NOMO-1 treated with dmso at 0.1 percent for 144 hours (cell line): Measurements from ENCODE around the gene HSD3B2.

Experiments used
- DNase-seq: peaks from one replicate; lab custom pipeline; 2025; ENCODE audit not compliant: unreplicated experiment; lab: John Stamatoyannopoulos, UW

The HSD3B2 gene

DNA sequence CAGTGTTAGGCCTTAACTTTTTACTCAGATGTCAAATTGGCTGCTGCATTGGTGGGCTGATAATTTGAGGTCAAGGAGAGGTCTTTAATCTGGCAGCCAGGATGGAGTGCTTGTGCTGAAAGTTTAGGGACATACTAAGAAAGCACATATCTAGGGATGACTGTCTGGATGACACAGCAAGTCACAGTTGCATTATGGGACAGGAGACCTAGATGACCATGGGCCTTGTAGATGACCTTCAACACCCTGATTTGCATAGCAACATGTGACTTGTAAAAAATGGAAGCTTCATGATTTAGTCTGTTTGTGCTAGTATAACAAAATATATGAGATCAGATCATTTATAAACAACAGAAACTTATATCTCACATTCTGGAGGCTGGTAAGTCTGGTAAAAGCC, 18.0 kb upstream of the HSD3B2 start:
- DNase-seq = no peak

DNA sequence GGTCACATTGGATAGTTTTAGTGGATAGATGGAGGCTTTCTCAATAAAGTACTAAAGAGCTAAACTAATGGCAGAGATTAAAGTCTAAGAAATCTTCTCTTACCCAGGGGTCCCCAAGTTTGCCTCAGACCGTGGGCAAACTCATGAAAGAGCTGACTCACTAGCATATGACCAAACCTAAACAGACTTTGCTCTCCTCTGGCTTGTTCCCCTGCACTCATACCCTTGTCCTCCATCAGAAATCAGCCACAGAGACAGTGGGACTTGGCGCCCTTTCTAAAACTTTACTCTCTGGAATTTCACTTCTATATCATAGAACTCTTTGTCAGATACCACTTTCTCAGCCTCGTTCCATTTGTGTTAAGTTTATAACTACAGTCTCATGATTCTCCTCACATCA, 17.0 kb upstream of the HSD3B2 start:
- DNase-seq = no peak

DNA sequence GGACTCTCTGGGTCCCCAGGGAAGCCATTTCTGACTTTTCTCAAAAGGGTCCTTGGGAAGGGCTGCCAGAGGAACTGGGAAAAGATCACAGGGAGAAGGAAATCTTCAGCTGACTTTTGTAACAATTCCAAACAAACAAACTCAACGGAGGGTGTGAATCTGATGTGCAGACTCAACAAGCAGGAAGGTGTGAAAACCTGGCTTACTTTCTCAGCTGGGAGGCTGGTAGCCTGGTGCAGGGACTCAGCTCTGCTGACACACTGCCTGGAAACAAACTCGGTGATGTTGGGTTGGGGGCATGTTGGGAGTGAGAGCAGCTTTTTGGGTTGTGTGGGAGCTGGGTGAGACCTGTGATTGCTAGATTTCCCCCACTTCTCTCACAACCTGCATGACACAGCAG, 10.2 kb upstream of the HSD3B2 start:
- DNase-seq = no peak

DNA sequence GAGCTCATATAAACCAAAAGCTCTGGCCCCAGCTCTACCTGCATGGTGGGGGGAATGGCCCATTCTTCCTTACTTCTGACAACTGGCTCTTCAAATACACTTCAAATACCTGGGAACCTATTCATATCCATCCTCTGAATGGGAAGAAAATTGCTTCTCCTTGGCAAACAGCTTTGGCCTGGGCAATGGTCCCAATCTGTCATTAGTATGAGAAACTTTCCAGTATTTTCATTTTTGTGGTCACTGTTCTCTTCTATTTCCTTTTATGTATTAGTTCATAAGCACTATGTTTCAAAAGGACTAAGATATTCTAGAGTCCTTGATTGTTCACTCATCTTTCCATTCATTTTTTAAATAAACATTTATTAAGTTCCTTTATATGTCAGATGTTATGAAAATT, 5.2 kb upstream of the HSD3B2 start:
- DNase-seq = no peak

DNA sequence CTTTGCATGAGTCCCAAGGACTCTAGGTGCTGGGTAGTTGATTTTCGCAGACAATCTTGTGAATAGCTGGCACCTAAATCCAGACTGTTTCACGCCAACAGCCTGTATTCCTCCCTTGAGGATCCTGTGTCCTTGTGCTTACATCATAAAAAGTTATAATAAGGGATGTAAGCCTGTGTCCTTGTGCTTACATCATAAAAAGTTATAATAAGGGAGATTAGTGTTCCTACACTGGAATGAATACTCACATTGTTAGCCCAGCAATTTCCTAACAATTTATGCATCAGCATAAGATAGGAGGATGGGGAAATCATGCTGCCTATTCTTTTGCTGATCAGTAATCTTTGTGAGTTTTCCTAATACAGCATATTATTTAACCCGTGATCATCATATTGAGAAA, 4.0 kb upstream of the HSD3B2 start:
- DNase-seq = no peak

DNA sequence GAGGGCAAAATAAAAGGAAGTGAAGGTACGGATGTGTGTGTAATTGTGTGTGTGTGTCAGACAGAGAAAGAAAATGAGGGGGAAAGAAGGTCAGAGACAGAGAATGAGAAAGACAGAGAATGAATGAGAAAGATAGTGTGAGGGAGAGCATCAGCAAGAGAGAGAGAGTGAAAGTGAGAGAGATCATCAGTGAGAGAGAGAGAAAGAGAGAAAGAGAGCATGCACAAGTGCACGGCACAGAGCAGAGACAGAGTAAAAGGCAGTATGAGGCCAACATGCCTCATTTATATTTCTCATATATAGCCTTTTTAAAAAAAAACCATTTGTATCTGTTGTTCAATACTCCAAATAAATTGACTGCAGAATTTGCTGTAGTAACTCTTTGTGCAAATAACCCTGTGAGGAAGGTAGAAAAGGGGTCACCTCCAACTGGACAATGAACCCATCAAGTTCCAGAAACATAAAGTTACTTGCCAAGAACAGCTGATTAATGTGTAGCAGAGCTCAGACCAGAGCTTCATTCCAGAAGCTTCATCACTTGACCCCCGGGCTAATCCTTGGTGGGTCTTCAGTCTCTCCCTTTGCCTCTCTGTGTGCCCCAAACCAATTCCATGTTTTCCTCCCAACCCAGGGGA, 1.2 kb downstream of the HSD3B2 start:
- no peak for DNase-seq

DNA sequence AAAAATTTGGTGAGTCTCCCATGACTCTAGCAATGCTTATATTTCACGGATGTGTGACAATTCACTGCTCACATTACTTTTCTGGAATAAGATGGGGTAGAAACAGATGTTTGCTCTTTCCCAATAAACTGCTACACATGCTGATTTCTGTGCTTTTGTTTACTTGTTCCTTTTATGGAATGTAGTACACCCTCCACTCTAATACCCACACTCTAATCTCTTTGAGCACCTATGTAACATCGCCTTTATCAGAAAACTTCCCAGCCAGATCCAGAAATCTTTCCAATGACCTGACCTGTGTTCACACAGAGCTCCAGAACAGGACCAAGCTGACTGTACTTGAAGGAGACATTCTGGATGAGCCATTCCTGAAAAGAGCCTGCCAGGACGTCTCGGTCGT, 4.2 kb downstream of the HSD3B2 start:
- no peak for DNase-seq

DNA sequence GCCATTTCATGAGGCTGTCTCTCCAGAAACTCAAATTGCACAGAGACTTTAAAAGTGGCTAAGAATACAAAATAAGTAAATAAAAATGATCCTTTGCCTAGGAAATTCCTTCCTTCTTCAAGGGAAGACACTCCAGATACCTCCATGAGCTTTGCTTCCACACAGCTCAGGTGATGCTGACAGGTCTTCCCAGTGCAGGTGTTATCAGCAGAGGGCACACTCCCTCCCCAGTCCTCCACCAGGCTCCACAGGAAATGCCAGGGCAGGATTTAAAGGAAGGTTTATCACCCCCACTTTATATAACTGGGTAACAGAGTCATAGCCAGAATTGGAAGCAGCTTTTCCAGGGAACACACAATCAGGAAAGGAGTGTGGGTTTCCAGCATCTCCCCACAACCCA, 5.7 kb downstream of the HSD3B2 start:
- DNase-seq = no peak

DNA sequence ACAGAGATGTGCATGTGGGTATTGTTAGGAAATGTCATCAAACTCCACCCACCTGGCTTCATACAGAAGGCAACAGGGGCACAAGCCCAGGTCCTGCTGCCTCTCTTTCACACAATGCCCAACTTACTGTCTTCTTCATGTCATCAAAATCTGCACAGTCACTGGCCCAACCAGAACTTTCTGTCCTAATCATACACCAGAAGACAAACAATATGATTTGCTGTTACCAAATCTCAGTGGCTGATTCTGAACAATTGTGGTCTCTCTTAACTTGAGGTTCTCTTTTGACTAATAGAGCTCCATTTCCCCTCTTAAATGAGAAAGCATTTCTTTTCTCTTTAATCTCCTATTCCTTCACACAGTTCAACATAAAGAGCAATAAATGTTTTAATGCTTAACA, 7.7 kb downstream of the HSD3B2 start:
- no peak for DNase-seq

DNA sequence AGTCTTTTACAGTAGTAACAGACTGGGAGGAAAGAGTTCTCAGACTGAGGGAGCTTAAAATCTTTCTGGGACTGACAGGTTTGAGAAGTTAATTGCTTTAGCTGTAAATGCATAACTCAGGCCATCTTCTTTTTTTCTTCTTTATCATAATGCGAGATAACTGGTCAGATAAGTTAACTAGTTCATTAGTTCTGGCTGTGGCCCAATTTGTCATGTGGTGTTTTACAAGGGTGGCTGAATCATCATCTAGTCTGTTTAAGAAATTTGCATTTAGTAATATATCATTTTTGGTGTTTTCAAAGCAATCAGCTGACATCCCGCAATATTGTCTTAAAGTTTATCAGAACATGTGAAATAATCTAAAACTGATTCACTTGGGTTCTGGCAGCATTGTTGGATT, 14.0 kb downstream of the HSD3B2 start:
- DNase-seq = no peak

DNA sequence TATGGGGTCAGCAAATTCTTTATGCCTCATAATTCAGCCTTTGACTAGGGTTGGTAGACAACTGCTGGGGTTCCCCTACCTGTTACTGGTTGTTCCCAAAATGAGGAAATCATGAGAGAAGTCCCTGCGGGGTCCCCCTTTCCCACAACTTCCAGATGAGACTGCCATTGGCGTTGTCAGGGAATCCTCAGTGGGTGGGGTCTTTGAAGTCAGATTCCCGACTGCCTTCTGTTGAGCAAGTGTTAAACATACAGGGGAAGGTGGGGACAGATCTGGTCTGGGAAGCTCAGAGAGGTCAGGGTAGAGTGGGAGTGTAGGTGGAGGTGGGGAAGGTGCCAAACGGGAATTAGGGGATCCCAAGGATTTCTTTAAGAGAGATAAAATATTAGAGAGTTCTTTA, 14.7 kb downstream of the HSD3B2 start:
- no peak for DNase-seq

DNA sequence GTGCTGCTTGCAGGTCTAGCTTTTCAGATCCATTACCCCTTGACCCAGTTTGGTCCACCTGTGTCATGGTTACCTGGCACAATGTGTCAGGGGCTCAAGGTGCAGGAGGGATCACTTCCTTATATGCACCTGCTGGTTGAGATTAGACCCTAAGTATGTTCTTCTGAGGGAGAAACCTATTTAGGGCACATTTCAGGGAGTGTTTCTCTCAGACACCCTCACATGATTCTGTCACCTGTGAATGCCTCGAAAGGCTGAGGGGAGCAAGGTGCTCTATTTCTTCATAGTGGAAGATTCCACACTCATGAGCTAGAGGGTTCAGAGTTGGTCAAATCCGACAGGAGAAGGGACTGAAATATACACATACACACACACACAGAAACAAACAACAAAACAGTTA, 15.5 kb downstream of the HSD3B2 start:
- no peak for DNase-seq

DNA sequence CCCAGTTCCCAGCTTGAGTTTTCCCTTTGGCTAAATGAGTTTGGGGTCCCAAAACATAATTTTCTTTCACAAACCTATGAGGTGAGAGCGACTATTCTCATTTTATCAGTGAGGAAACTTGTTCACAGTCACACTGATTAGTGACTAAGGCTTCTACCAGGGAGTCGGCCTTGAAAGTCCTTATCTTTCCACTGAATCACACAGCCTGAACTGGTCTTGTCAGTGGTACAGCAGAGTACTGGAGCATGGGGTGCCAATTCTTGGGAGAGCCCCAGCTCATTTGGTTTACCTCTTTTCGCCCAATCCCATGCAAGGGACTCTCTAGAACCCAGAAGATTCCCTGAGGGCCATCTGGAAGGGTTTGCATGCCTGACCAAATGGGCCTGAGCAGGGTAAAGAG, 16.9 kb downstream of the HSD3B2 start:
- no peak for DNase-seq

DNA sequence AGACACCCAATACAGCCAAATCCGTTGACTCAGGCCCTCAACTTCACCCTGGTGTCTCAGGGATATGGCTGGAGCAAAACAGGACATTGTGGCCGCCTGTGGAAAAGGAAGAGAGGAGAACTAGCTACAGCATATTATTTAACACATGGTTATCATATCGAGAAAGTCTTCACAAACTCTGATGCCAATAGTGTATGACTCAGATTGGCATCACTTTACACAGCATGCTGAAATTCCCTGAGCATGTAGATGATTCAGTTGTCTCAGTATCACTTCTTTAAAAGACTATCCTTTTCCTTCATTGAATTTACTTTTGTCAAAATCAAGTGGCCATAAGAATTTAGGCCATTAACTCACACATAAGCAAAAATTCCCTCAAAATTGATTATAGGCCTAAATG, 20.1 kb downstream of the HSD3B2 start:
- DNase-seq = no peak

DNA sequence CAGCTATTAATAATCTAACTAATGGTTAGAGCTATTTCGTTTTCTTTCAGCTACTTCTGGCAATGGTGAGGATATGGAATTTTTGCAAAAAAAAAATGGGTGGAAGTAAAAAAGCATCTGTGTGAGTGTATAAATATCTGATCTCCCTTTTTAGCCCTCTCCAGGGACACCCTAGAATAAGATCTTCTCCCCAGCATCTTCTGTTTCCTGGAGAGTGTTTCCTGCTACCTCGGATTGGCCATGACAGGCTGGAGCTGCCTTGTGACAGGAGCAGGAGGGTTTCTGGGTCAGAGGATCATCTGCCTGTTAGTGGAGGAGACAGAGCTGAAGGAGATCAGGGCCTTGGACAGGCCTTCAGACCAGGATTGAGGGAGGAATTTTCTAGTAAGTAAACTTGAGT, 23.8 kb downstream of the HSD3B2 start:
- DNase-seq = no peak

DNA sequence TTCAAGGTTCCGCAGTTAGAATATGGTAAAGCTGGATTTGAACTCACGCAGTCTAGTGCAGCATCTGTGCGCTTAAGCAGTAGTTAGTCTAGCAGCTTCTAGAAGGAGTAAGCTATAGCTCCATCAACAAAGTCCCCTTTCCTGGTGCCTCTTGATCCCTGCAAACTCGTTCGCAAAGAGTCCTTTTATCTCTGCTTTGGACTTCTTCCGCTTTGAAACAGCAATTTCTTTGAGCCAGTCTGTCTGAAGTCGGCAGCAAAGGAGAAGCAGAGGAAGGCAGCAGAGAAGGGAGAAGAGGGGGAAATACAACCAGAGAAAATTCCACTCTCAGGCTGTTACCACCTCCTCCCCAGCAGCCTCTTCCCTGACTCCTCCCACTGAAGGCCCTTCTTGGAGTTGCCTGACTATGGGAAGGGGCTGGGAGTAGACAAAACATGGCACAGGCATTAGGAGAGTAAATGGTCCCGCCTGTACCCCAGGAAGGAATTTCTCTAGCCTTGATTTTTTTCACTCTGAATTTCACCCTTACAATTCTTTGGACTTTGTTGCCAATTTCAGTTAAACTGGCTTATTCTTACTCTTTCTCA, 25.9 kb downstream of the HSD3B2 start:
- DNase-seq = no peak

DNA sequence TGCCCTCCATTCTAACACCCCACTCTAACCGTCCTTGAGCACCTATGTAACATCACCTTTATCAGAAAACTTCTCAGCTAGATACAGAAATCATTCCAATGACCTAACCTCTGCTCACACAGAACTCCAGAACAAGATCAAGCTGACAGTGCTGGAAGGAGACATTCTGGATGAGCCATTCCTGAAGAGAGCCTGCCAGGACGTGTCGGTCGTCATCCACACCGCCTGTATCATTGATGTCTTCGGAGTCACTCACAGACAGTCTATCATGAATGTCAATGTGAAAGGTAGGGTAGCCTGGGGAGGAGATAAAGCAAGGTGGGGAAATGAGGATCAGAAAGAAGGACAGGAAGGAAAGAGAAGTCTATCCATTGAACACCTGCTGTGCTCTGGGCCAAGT, 27.8 kb downstream of the HSD3B2 start:
- DNase-seq = no peak

DNA sequence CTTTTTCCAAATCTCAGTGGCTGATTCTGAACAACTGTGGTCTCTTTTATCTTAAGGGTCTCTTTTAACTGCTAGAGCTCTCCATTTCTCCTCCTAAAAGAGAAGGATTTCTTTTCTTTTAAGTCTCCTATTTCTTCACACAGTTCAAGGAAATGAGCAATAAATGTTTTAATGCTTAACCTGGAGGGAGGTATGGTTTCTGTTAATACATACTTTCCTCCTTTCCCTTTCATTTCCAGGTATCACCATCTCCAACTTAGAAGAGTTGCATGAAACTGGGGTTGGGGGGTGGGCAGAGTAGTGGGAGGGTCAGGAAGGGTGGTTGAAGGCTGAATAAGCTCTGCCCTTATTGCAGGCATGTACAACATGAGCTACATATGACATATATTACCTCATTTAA, 31.4 kb downstream of the HSD3B2 start:
- no peak for DNase-seq

DNA sequence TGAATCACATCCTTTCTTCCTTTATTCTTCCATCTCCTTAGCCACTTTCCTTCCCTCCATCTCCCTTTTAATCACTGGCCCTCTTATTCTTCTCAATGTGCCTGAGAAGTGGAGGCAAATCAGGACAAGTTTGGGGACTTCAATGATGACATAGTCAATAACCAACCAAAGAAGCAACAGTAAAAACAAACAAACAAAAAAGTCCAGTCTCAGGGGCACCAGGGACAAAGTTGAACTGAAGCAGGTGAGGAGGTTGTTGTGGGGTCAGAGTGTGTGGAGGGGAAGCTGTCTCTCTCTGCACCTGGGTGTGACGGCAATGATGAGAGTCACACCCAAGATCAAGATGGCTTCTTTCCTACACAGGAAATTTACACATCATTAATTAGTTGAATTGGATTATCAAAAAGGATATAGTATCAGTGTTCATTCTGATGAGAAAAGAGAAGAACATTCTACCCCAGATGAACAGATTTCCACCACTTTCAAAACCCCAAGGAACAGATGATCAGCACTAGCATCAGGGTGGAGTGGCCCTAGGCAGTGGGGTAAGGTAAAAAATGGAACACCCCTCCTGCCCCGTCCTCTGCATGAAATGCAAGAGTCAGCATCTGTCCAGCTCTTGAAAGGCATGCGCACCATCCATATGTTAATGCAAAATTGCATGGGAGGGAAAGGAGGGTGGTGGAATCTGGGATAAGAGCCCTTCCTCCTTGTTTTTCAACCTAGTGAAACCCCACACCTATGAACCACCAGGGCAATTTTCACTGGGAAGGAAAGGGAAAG, 32.6 kb downstream of the HSD3B2 start:
- DNase-seq = no peak

DNA sequence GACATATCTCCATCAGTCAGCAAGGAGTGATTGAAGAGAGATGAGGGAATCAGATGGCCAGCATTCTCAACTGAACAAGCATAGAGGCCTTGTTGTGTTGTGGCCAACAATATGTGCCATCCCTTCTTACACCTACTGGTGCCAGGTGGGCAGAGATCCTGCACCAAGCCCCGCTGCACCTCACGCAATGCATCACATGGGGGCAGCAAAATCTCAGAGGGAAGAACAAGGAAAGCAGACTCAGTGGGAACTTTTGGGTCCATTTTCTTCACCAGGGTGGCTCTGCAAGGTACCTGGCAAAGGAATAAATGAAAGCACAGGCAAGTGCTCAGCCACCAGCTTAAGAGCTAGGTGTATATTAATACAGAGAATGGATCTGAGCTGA, 33.2 kb downstream of the HSD3B2 start:
- no peak for DNase-seq

DNA sequence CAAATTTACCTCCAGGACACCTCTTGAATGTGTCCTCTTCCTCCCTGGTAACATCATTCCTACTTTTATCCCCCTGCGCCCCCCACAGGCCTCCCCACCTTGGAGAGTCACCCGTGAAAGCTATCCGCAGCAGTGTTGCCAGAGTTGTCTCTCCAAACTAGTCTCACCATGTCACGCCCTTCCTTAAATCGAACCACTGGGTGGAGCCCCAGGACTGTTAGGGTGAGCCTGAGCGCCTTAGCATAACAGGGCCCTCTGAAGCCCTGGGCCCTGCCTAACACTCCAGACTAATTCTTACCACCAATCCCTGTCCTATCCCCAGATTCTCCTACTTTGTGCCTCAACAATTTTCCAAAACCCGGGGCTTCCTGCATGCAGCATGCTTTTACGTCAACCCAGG, 35.0 kb downstream of the HSD3B2 start:
- DNase-seq = no peak

DNA sequence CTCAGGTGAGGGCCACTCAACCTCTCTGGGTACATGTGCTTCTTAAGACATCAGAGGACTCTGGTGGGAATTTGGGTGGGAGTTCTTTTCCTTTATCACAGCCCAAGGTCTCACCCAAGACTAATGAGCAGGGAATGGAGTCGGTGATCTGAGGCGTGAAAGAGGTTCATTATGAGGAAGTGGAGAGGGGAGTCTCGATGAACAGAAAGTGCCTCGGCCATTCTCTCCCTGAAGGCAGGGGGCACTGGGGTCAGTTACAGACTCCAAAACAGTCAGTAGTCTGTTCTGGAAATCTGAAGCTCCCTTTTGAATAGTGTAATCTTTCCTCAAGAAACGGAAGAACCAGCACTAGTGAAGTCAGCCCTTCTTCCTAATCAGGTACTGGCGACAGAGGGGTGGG, 36.2 kb downstream of the HSD3B2 start:
- DNase-seq = no peak

DNA sequence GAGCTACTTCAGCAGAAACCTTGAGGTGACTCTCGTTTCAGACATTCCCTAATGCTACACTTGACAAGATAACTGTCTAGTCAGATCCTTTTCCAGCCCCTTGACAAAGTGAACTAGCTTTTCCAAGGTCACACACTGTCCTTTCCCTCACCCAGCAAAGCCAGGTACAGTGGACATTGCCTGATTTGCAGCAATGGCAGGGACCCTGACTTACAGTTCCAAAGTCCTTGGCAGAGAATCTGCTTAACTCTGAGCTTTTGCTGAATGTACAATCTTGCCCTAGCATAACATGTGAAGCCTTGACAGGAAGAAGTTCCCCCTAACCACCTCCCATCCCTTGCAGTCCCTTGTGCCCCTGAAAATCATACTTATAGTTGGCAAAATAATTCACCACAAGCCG, 37.1 kb downstream of the HSD3B2 start:
- no peak for DNase-seq
